ENCODE data around the gene HNRNPC. TPM values are rescaled to one million over a fixed set of nuclear protein-coding genes. Genes with fewer than 3 reads are reported as not detected.

HNRNPC gene
- total RNA-seq, 4 donors from 2014 or later = 298 to 466 (median 406) TPM

DNA sequence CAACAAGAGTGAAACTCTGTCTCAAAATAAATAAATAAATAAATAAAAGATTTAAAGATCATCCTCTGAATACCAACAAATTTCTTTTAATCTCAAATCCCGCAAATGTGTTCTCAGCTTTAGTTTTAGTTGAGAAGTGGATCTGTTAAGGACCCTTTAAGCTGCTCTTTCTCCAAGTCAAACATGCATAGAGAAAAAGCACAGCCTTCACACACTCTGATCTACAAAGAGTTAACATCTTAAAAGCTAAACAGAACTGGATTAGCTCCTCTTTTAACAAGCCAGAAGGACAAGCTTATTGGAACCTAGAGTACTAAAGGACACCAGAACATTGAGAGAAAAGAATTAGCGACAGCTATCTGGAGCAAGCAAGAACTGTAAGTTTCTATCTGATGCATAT is 10.5 kb upstream of the HNRNPC start, which contains the start of gene RPGRIP1:
TSS of gene RPGRIP1 (plus strand) at position 301 of the 400 bp plus-strand sequence. CDS start 7,894 bp downstream, outside the sequence.
- TF ChIP-seq, protein P1, sequence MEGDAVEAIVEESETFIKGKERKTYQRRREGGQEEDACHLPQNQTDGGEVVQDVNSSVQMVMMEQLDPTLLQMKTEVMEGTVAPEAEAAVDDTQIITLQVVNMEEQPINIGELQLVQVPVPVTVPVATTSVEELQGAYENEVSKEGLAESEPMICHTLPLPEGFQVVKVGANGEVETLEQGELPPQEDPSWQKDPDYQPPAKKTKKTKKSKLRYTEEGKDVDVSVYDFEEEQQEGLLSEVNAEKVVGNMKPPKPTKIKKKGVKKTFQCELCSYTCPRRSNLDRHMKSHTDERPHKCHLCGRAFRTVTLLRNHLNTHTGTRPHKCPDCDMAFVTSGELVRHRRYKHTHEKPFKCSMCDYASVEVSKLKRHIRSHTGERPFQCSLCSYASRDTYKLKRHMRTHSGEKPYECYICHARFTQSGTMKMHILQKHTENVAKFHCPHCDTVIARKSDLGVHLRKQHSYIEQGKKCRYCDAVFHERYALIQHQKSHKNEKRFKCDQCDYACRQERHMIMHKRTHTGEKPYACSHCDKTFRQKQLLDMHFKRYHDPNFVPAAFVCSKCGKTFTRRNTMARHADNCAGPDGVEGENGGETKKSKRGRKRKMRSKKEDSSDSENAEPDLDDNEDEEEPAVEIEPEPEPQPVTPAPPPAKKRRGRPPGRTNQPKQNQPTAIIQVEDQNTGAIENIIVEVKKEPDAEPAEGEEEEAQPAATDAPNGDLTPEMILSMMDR (IDR thresholded peaks at IDR 0.05; ENCODE audit: low read depth) = no peak

DNA sequence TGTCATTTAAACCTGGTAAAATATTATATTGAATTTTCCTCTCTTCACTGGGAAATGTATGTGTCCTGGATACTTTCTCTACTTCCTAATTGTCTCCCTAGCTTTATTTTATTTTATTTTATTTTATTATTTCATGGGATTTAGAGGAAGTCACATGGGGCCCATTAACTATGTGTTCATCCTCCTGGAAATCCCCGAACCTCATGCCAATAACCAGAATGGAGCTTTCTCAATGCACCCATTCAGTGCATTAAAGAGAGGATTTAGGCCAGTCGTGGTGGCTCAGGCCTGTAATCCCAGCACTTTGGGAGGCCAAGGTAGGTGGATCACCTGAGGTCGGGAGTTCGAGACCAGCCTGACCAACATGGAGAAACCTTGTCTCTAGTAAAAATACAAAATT is 9.4 kb upstream of the HNRNPC start:
- TF ChIP-seq, protein P1 (IDR thresholded peaks at IDR 0.05; ENCODE audit: low read depth) = no peak

- TF ChIP-seq, protein P1 (IDR thresholded peaks at IDR 0.05; ENCODE audit: low read depth) = no peak
These were observed 6.1 kb upstream of the HNRNPC start for GRCh38 chr14:21275261-21275858.

DNA sequence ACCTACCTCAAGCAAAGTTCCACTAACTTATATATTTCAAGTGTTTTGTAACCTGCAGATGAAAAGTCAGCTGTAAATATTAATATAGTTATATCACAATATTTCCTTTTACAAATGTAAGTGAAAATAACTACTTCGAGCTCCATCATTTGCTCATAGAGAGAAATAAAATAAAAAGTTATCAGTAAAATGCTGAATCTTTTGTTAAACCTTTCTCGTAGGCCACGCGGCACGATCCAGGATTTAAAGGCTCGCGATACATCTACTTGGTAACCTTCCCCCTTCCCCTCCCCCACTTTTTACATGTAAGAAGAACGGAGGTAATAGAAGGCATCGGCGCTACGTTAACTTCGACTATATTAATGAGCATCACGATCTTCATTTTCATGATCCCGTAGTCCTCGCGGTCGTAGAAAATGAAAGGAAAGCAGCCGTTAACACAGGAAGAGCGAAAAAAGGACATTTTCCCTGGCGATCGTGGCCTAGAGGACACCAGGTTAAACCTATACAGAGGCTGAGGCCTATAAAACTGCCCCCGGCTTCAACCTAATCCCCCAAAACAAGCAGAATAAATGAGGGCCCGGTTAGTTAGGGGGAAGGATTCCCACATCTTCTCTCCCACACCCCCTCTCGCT is 508 bp downstream of the HNRNPC start:
- TF ChIP-seq, protein P1 (IDR thresholded peaks at IDR 0.05; ENCODE audit: low read depth) = no peak

DNA sequence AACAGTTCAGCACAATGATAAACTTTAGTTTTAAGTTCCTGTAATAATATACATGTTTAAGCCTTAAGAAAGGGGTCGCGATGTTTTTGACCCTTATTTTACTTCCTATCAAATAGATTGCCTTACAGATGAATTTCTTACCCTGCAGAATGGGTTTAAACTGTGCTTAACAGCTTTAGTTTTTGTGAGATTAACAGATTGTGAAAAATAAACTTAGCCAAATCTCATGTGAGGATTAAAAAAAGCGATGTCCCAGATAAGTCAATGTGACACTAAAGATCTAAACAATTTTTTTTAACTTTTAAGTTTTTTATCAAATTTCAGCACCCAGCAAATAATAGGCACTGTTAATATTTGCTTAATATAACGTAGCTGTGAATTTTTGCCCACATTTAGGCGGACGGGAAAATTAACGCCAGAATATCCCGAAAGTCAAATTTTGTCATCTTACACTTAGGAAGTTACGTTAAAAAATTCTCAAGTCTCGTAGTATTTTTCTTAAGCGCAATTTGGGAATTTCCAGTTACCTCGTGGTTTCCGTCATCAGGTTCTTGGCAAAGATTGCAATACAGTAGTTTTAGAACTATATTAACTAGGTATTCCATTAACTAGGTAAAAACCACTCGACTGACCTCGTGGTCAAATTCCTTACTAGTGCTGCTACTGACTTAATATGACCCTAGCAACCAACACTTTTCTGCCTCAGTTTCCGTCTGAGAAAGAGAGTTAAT is 1.2 kb downstream of the HNRNPC start:
- TF ChIP-seq, protein P1 (IDR thresholded peaks at IDR 0.05; ENCODE audit: low read depth) = no peak

DNA sequence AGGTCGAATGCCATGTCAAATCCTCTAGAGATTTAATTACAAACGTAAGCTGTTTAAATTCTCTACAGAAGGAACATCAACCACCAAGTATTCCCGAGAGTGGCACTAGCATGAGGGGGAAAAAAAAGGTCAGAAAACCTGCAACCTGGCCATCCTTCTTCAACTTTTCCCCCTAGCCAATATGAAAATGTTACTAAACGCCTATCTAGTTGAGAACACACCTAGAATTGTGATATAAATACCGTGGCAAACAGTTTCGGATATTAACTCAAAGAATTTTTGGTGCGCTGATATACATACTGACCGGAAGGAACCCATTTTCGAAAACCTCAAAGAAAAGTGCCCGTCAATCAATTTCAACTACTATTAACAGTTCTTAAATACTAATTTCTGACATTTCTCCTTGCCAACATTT is 1.8 kb downstream of the HNRNPC start:
- TF ChIP-seq, protein P1 (IDR thresholded peaks at IDR 0.05; ENCODE audit: low read depth) = no peak

All from subcutaneous adipose tissue (tissue), 4 donors.